HG03442 (cell line): ENCODE measurements around the gene PEX19.

Source experiments
- ATAC-seq: cut with Tn5 transposase; IDR thresholded peaks from one replicate; pipeline ENCODE4 v1.9.1; 2021; ENCODE audit warnings: mild to moderate bottlenecking, moderate library complexity; ENCODE audit not compliant: unreplicated experiment

PEX19 gene

DNA sequence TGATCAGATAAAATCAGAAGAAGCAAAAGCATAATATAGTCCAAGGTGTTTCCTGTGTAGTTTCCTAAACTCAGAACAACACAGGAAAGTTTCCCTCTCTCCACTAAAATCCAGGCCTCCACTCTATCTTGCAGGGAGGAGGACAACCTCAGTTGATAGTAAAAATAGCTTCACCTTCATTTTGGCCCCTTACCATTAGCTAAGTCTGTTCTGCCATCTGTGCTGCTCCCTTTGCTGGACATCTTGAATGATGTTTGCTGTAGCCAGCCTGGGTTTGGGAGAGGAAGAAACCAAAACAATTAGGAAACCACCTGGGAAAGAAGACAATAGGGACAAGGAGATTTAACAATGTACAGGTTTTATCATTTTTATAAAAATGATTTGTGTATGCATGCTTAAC is 41.2 kb downstream of the PEX19 start:
- ATAC-seq = no peak

DNA sequence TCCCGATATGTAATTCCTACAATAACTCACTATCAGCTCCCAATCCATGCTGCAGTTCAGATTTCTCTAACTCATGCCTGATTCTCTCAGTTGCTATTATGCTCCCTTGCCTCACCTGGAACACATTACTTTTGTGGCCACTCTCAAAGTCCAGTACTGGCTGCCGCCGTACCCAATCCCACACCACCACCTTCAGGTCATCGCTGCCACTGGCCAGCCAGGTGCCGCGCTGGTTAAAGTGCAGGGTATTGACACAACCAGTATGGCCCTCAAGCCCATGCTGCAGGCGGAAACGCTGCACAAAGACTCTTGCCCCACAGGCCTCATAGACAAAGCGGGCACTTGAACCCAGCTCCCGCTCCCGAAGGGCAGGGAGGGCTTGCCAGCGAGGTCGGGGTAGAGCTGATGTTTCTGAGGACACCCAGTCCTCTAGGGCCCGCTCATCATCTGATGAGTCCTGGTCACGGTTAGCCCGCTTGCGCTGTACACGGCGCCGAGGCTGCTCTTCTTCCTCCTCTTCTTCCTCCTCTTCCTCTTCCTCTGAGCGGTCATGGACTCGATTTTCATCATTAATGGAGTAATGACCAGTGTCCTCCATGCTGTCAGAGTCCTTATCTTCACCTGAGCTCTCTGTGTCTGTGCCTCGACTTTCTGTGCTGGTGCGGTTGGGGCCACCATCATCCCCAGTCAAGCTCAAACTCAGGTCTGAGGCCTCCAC is 45.2 kb downstream of the PEX19 start:
- no peak for ATAC-seq

DNA sequence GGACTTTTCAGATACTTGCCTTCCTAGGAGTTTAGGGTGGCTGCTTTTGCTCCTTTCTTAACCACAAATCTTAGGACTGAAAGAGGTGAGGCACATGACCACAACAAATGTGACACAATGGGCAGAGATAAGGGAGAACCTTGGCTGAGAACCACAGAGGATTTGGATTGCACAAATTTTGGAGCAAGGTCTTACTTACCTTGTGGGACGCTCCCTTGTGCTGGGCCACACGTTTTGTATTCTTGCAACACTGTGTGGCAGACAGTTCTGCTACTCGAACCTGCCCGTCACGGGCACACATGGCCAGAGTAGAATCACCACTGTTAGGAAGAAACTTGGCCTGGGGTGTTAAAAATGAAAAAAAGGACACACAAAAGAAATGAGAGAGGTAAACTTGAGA is 46.5 kb downstream of the PEX19 start:
- no peak for ATAC-seq

DNA sequence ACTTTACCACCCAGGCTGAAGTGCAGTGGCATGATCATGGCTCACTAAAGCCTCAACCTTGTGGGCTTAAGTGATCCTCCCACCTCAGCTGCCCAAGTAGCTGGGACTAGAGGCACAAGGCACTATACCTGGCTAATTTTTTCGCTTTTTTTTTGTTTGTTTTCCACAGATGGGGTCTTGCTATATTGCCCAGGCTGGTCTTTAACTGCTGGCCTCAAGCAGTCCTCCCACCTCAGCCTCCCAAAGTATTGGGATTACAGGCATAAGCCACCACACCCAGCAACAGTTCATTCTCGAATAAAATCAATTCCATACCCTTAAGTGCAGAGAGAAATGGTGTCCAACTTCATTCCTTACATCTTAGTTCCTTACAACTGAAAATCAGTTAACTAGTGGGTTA is 47.4 kb downstream of the PEX19 start:
- ATAC-seq = no peak

DNA sequence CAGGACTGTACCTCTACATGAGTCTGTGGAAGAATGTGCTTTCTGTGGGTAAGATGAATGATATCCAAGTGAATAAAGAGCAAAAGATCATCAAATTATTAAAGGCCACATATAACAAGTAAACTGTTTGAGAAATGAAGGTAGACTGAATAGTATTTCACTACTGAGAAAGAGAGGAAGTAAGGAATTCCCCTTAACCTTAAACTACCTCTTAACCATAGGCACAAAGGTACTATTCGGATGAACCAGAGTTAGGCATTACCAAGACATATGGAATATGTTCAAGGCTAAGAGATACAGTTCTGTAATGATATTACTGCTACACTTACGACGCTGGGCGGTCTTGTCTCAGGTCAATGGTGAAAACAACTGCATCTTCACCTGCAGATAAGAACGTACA is 48.1 kb downstream of the PEX19 start:
- ATAC-seq = no peak

DNA sequence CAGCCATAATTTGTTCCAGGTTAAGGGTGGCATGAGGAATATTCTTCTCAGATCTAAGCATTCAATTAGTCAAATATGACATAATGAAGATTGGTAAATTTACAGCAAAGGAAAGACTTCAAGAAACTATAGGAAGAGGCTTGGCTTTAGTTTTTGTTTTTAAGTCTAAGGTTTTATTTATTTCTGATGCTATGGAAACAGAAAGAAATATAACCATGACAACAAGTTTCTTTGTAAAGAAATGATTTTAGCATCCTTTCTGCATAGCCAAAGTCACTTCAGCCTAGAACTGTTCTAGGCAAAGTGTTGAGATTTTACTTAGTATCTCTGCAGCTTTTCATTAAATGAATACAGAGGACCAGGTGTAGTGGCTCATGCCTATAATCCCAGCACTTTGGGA is 52.0 kb downstream of the PEX19 start:
- no peak for ATAC-seq

DNA sequence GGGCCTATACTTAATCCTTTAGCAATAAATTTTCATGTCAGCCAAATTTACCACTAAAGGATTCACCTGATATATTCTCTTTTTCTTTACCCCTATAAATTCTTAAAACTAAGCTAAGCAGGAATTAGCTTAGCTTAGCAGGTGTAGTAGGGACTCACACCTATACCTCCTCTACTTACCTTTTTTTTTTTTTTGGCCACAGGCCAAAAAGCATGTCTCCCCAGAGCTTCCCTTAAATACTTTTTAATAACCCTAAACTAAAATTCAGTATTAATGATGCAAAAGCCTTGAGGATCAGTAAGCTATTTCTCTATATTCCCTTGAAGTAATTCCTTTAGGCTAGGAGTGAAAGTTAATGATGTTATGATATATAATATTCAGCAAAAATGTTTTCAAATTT is 56.5 kb downstream of the PEX19 start:
- ATAC-seq = no peak

DNA sequence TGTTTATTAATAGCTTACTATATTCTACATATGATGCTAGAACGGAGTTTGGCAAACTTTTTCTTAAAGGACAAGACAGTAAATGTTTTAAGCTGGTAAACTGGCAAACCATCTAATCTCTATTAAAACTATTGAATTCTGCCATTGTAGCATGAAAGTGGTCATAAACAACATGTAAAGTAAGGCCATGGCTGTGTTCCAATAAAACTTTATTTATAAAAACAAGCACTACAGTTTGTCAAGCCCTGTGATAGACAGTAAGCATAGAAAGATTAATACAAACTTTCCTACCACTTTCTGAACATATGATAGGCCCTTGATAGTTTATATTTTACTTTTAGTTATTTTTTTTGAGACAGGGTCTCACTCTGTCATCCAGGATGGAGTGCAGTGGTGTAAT is 57.4 kb downstream of the PEX19 start:
- no peak for ATAC-seq

DNA sequence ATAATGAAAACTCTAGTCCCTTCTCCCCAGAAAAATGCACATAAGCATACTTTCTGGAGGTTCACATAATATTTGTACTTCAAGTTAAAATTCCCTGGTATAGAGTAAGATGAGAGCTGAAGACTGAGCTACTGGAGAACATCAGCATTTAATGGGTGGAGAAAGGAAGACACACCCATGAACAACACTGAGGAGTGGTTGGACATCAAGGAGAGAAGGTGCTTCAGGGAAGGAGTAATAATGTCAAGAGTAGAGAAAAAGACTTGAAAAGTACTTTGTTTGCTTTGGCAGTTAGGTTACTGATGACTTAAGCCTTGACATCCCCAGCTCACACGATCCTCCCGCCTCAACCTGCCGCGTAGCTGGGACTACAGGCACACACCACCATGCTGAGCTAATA is 57.9 kb downstream of the PEX19 start:
- ATAC-seq = no peak
